ENCODE data around the gene FCRL1.

The FCRL1 gene

DNA sequence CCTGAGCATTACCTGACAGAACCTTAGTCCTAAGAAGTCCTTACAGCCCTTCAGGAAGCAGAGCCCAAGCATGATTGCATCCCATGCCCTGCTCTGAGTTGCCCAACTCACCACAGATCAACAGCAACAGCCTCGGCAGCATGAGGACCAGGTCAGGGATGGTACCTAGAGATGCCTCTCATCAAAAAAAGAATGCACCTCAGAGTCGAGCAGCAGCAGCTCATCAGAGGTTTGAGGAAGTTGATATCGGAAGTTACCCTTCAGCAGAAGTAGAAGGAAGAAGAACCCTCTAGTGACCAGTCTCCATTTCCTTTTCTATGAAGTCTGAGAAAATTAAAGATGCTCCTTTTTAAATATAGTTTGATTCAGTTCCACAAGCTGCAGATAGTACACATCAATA, at the start of gene FCRL1:
FCRL1 (minus strand) TSS at position 225 of the 400 bp plus-strand sequence; CDS start at position 142, 83 bp downstream.
- Mint-ChIP-seq H3K4me3 (no peak within 1 kb of the TSS), H3K36me3 (no peaks in the 10 kb centered on the region), H3K27ac (peak within 1 kb of the TSS; percentile 82), H3K9me3 (no peaks in the 10 kb centered on the region), H3K27me3 (no peaks in the 10 kb centered on the region), H3K4me1 (peaks cover 33 to 44% of the 10 kb centered on the region in 2 donors)
- ATAC-seq (replicated peaks) (peak; percentile 90), DNase-seq (no peak)

- Mint-ChIP-seq H3K27ac (no peak overlapping the region), H3K36me3 (no peaks in the 10 kb centered on the region), H3K9me3 (no peaks in the 10 kb centered on the region), H3K4me1 (peaks cover 9% of the 10 kb centered on the region in 2 donors), H3K27me3 (no peaks in the 10 kb centered on the region), H3K4me3 (no peak overlapping the region)
- DNase-seq (no peak), ATAC-seq (replicated peaks) (no peak)
These were observed 48.7 kb upstream of the FCRL1 start for GRCh38 chr1:157868654-157869053.

GRCh38 chr1:157862114-157863070, 42.5 kb upstream of the FCRL1 start:
- ATAC-seq (replicated peaks) (peak; percentile 36 to 41), DNase-seq (no peak)
- H3K9me3 Mint-ChIP-seq, result no peaks in the 10 kb centered on the region
- H3K27me3 Mint-ChIP-seq, result no peaks in the 10 kb centered on the region
- H3K4me3 Mint-ChIP-seq, result no peak overlapping the region
- H3K36me3 Mint-ChIP-seq, result no peaks in the 10 kb centered on the region
- H3K4me1 Mint-ChIP-seq, result peaks cover 7 to 18% of the 10 kb centered on the region in 2 donors
- H3K27ac Mint-ChIP-seq, result no peak overlapping the region

DNA sequence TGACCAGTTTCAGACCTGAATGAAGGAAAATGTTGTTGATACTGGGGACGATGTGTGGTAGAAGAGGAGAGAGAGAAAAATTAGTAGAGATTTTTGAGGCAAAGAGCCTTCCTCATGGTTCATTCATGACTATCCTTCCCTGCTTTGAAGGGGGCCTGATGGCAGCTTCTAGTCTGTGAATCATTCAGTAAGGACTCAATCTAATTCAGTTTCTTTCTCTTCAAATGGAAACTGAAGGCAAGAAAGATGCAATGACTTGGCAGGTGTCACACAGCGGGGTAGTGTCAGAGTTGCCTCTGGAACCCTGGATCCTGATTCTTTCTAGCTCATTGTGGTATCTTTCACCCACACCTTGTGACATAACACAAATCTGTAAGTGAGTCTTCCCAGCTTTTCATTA, 36.6 kb upstream of the FCRL1 start:
- peak; percentile 49 to 72 for ATAC-seq (replicated peaks)

GRCh38 chr1:157852476-157852875, 32.6 kb upstream of the FCRL1 start:
- H3K27me3 Mint-ChIP-seq, result no peaks in the 10 kb centered on the region
- DNase-seq (no peak), ATAC-seq (replicated peaks) (no peak)
- no peak overlapping the region for H3K27ac Mint-ChIP-seq
- peaks cover 2 to 6% of the 10 kb centered on the region in 2 donors for H3K36me3 Mint-ChIP-seq
- H3K4me1 Mint-ChIP-seq, result peaks cover 29 to 50% of the 10 kb centered on the region in 2 donors
- H3K4me3 Mint-ChIP-seq, result no peak overlapping the region
- peaks cover 0 to 2% of the 10 kb centered on the region in 2 donors for H3K9me3 Mint-ChIP-seq

More for the DNA sequence above, 36.6 kb upstream of the FCRL1 start:
- H3K4me3 Mint-ChIP-seq, result no peak overlapping the region
- H3K27ac Mint-ChIP-seq, result peak overlapping the region; percentile 72
- H3K9me3 Mint-ChIP-seq, result peaks cover 0 to 2% of the 10 kb centered on the region in 2 donors
- H3K36me3 Mint-ChIP-seq, result peaks cover 0 to 3% of the 10 kb centered on the region in 2 donors
- no peaks in the 10 kb centered on the region for H3K27me3 Mint-ChIP-seq
- DNase-seq, result no peak
- H3K4me1 Mint-ChIP-seq, result peaks cover 14 to 27% of the 10 kb centered on the region in 2 donors

- DNase-seq (no peak), ATAC-seq (replicated peaks) (peak; percentile 88 to 93)
- Mint-ChIP-seq H3K27me3 (no peaks in the 10 kb centered on the region), H3K4me3 (peak overlapping the region; percentile 76 to 83), H3K36me3 (peaks cover 2 to 6% of the 10 kb centered on the region in 2 donors), H3K27ac (peak overlapping the region; percentile 98), H3K4me1 (peaks cover 35 to 59% of the 10 kb centered on the region in 2 donors), H3K9me3 (peaks cover 0 to 2% of the 10 kb centered on the region in 2 donors)
These were observed 29.4 kb upstream of the FCRL1 start for GRCh38 chr1:157849229-157849875.

GRCh38 chr1:157844089-157844830, 24.3 kb upstream of the FCRL1 start:
- H3K36me3 Mint-ChIP-seq, result no peaks in the 10 kb centered on the region
- H3K4me3 Mint-ChIP-seq, result peak overlapping the region in 1 of 2 donors; percentile 7
- DNase-seq (no peak), ATAC-seq (replicated peaks) (peak; percentile 26 to 52)
- no peaks in the 10 kb centered on the region for H3K27me3 Mint-ChIP-seq
- H3K27ac Mint-ChIP-seq, result peak overlapping the region; percentile 11
- peaks cover 0 to 2% of the 10 kb centered on the region in 2 donors for H3K9me3 Mint-ChIP-seq
- H3K4me1 Mint-ChIP-seq, result peaks cover 45 to 60% of the 10 kb centered on the region in 2 donors

DNA sequence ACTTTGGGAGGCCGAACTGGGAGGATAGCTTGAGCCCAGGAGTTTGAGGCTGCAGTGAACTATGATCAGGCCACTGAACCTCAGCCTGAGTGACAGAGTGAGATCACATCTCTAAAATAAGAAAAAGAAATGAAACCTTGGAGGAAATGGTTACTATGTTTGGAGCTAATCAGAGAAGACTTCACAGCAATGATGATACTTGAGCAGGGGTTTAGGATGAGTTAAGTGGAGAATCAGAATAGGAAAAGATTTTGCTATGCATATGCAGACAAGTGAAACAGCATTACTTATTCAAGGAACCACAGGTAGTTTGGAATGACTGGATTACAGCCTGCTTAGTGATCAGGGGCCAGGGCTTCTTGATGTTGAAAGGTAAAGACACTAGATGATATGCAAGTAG, 23.0 kb upstream of the FCRL1 start:
- H3K36me3 Mint-ChIP-seq, result no peaks in the 10 kb centered on the region
- H3K4me3 Mint-ChIP-seq, result no peak overlapping the region
- H3K27ac Mint-ChIP-seq, result peak overlapping the region; percentile 78
- no peak for DNase-seq
- no peaks in the 10 kb centered on the region for H3K27me3 Mint-ChIP-seq
- H3K9me3 Mint-ChIP-seq, result peaks cover 0 to 2% of the 10 kb centered on the region in 2 donors
- peaks cover 45 to 62% of the 10 kb centered on the region in 2 donors for H3K4me1 Mint-ChIP-seq
- ATAC-seq (replicated peaks), result peak; percentile 76 to 77

- peaks cover 0 to under 1% of the 10 kb centered on the region in 2 donors for H3K9me3 Mint-ChIP-seq
- no peaks in the 10 kb centered on the region for H3K27me3 Mint-ChIP-seq
- peak within 1 kb of the TSS; percentile 78 for H3K27ac Mint-ChIP-seq
- ATAC-seq (replicated peaks), result no peak
- H3K4me1 Mint-ChIP-seq, result peaks cover 44 to 58% of the 10 kb centered on the region in 2 donors
- no peaks in the 10 kb centered on the region for H3K36me3 Mint-ChIP-seq
- no peak for DNase-seq
- no peak within 1 kb of the TSS for H3K4me3 Mint-ChIP-seq
These were observed 21.8 kb upstream of the FCRL1 start, which contains the start of gene CD5L for GRCh38 chr1:157841708-157842107. CD5L (minus strand) TSS chr1:157841808; CDS start chr1:157841701, 107 bp downstream.

DNA sequence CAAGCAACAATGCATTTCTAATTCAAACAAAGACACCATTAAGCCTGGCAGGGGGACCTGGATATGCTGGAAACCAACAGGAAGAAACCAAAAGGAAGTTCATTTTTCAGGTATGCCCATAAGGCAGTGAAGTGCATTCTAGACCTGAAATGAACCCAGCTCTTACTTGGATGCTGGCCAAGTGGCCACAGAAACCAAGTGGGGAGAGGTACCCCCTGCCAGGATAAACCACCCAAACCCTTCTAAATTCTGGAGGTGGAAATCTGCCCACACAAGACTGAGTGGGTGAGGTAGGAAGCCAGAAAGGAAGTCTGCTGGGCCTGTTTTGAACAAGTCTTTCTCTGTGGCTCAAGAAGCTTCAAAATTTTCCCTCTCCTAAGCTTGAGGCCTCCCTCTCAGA, 19.0 kb upstream of the FCRL1 start:
- no peaks in the 10 kb centered on the region for H3K36me3 Mint-ChIP-seq
- H3K4me1 Mint-ChIP-seq, result peaks cover 32 to 44% of the 10 kb centered on the region in 2 donors
- DNase-seq (no peak), ATAC-seq (replicated peaks) (no peak)
- H3K9me3 Mint-ChIP-seq, result no peaks in the 10 kb centered on the region
- H3K27ac Mint-ChIP-seq, result peak overlapping the region; percentile 53
- no peaks in the 10 kb centered on the region for H3K27me3 Mint-ChIP-seq
- no peak overlapping the region for H3K4me3 Mint-ChIP-seq

GRCh38 chr1:157834430-157834829, 14.5 kb upstream of the FCRL1 start:
- Mint-ChIP-seq H3K4me3 (no peak overlapping the region), H3K27ac (no peak overlapping the region), H3K9me3 (no peaks in the 10 kb centered on the region), H3K27me3 (no peaks in the 10 kb centered on the region), H3K36me3 (no peaks in the 10 kb centered on the region), H3K4me1 (peaks cover 26 to 47% of the 10 kb centered on the region in 2 donors)
- ATAC-seq (replicated peaks) (no peak), DNase-seq (no peak)

DNA sequence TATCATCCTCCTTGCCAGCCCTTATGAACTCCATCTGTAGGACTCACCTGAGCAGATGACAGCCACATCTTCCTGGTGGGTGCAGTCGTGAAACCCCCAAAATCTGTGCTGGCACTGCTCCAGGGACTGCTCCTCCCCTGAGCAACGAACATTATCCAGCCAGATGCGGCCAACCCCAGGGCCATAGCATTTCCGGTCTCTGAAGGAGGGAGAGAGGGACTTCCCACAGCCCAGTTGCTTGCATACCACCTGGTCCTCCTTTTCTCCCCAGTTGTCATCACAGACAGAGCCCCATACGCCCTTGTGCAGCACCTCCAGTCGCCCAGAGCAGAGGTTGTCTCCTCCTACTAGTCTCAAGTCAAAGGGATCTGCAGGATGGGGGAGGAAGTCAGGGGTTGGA, 13.2 kb upstream of the FCRL1 start:
- H3K36me3 Mint-ChIP-seq, result no peaks in the 10 kb centered on the region
- H3K27ac Mint-ChIP-seq, result peak overlapping the region; percentile 77
- ATAC-seq (replicated peaks), result peak in 1 of 2 donors; percentile 25
- peak overlapping the region in 1 of 2 donors; percentile 47 for H3K4me3 Mint-ChIP-seq
- H3K9me3 Mint-ChIP-seq, result no peaks in the 10 kb centered on the region
- H3K27me3 Mint-ChIP-seq, result no peaks in the 10 kb centered on the region
- no peak for DNase-seq
- peaks cover 26 to 51% of the 10 kb centered on the region in 2 donors for H3K4me1 Mint-ChIP-seq

- H3K4me1 Mint-ChIP-seq, result peaks cover 26 to 53% of the 10 kb centered on the region in 2 donors
- H3K27ac Mint-ChIP-seq, result peak overlapping the region; percentile 82
- H3K36me3 Mint-ChIP-seq, result no peaks in the 10 kb centered on the region
- H3K4me3 Mint-ChIP-seq, result no peak overlapping the region
- no peaks in the 10 kb centered on the region for H3K9me3 Mint-ChIP-seq
- no peaks in the 10 kb centered on the region for H3K27me3 Mint-ChIP-seq
- ATAC-seq (replicated peaks) (no peak), DNase-seq (no peak)
These were observed 12.2 kb upstream of the FCRL1 start for GRCh38 chr1:157831968-157832626.
